Esophagus squamous epithelium (tissue), 5 donors: ENCODE results near the gene SLCO2B1. TPM values are rescaled to one million over a fixed set of nuclear protein-coding genes. Genes with fewer than 3 reads are reported as not detected.

Source experiments
- DNase-seq: peaks from one replicate; lab custom pipeline; 2025; lab: John Stamatoyannopoulos, UW
- H3K27ac ChIP-seq, 4 donors: fragments of 200-600 bp; sonication (generic); one replicate each; pipeline ENCODE4 v1.5.1; 2016 to 2019; ENCODE audit warnings: mild to moderate bottlenecking in 1 of 4
- H3K27me3 ChIP-seq, 4 donors: fragments of 200-600 bp; sonication (generic); 1 replicate in 3 of 4; 2 replicates in 1 of 4; pipeline versions ENCODE4 v1.5.1 to v1.6.0; 2017 to 2021; ENCODE audit warnings: antibody characterized with exemption in 1 of 4
- H3K36me3 ChIP-seq, 3 donors: fragments of 200-600 bp; sonication (generic); one replicate each; pipeline ENCODE4 v1.5.1; 2016 to 2019
- H3K4me1 ChIP-seq, 3 donors: fragments of 200-600 bp; sonication (generic); one replicate each; pipeline ENCODE4 v1.5.1; 2017 to 2019
- H3K4me3 ChIP-seq, 4 donors: fragments of 200-600 bp; sonication (generic); 1 replicate in 3 of 4; 2 replicates in 1 of 4; pipeline ENCODE4 v1.5.1; 2016 to 2019; ENCODE audit warnings: mild to moderate bottlenecking in 2 of 4, moderate library complexity in 1 of 4
- H3K9me3 ChIP-seq, 3 donors: fragments of 200-600 bp; sonication (generic); one replicate each; pipeline ENCODE4 v1.5.1; 2016 to 2019
- POLR2A ChIP-seq, 4 donors: fragments of 450-650 bp; IDR thresholded peaks; one replicate each; pipeline ENCODE4 v1.6.1; 2017; ENCODE audit warnings: antibody characterized with exemption in 4 of 4, mild to moderate bottlenecking in 4 of 4, moderate library complexity in 3 of 4
- WGBS, 2 donors: methylation state at CpG; one replicate each; pipeline ENCODE4 v1.1.5; 2018; 5-methylcytosine and 5-hydroxymethylcytosine counted together
- intact Hi-C: fragments of 100-400 bp; cut with DNase I; formaldehyde crosslinking; loops from one replicate; pipeline ENCODE4 v1.15.0; 2022
- total RNA-seq, 4 donors: library from RNA; depleted of rRNA; stranded (reverse); fragments of >200 nt; gene quantifications; one replicate each; pipeline ENCODE4 v1.1.0, GENCODE V29; 2016
- TF ChIP-seq, protein P1 (sequence below), 6 experiments: fragments of 450-650 bp in 4 of 6; fragments of 200-600 bp in 2 of 6; sonication (generic) in 2 of 6; IDR thresholded peaks; one replicate each; pipeline ENCODE4 v1.5.1; 2016 to 2019; ENCODE audit warnings: antibody characterized with exemption in 6 of 6, mild to moderate bottlenecking in 4 of 6, moderate library complexity in 4 of 6
- donor health status: DM: yes; HTN: yes; CAD: no.

The SLCO2B1 gene
- total RNA-seq, 4 donors from 2014 or later: 3.6 to 35.7 (median 16.1) TPM

DNA sequence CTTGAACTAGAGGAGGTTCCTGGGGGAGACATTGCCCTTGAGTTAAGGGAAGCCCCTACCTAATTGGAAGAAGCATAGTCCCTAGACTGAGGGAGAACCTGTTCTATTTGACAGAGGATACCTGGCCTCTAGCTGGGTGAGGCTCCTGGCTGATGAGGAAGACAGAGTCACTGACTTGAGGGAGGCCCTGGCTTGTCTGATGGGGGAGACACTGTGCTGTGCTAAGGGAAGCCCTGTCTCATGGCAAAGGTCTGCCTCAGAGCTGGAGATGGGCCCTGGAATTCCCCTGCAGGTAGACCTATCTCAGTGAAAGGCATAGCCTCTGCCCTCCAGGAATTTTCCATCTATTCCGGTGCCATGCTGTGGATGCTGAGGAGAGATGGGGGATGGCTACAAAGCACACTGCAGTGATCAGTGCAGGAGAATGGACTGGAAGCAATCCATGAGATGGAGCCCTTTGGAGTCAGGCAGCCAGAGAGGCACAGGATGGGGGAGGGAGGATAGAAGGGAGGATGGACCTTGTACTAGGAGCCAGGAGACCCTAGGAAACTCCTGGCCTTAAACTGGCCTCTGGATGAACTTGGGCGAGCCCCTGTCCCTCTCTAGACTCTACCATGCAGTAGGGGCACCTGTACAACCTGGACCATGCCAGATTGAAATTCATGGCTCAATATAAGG lies 39.9 kb downstream of the SLCO2B1 start:
- TF ChIP-seq POLR2A (IDR thresholded peaks at IDR 0.05): no peak
- TF ChIP-seq, protein P1, sequence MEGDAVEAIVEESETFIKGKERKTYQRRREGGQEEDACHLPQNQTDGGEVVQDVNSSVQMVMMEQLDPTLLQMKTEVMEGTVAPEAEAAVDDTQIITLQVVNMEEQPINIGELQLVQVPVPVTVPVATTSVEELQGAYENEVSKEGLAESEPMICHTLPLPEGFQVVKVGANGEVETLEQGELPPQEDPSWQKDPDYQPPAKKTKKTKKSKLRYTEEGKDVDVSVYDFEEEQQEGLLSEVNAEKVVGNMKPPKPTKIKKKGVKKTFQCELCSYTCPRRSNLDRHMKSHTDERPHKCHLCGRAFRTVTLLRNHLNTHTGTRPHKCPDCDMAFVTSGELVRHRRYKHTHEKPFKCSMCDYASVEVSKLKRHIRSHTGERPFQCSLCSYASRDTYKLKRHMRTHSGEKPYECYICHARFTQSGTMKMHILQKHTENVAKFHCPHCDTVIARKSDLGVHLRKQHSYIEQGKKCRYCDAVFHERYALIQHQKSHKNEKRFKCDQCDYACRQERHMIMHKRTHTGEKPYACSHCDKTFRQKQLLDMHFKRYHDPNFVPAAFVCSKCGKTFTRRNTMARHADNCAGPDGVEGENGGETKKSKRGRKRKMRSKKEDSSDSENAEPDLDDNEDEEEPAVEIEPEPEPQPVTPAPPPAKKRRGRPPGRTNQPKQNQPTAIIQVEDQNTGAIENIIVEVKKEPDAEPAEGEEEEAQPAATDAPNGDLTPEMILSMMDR (IDR thresholded peaks at IDR 0.05): no peak
- no peak for DNase-seq
- Histone ChIP-seq H3K9me3 (no peaks in the 10 kb centered on the region), H3K27ac (no peak overlapping the region), H3K36me3 (peaks cover 0 to 4% (median 0%) of the 10 kb centered on the region in 3 donors), H3K4me3 (no peak overlapping the region), H3K4me1 (peaks cover 21 to 47% (median 34%) of the 10 kb centered on the region in 3 donors), H3K27me3 (no peaks in the 10 kb centered on the region)
- intact Hi-C loops: no loop called here
- WGBS, 2 donors: 83% methylated on average over 1 of the region's 2 CpGs; no CpG with 5 or more reads in 1 of the 2 donors

DNA sequence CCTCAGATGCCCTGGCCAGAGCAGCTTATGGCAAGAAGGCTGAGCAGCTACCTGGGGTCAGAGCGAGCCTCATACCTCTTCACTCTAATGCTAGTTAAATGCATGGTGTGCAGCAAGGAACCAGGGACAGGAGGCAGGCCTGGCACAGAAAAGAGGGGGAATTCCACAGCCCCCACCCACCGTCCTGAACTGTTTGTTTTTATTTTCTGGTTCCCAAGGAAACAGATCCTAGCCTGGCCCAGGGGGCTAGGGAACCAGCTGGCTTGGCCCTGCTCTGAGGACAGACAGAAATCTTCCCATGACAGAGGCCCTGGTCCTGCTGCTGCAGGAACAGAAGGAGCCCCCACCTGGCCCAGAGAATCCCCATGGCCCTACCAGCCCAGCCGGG lies 40.4 kb downstream of the SLCO2B1 start:
- intact Hi-C loops: no loop called here
- WGBS, 2 donors: 42 to 58% methylated on average over 2 to 3 of the region's 3 CpGs
- H3K27ac ChIP-seq: no peak overlapping the region
- H3K36me3 ChIP-seq: peaks cover 0 to 6% (median 0%) of the 10 kb centered on the region in 3 donors
- no peak for DNase-seq
- H3K4me3 ChIP-seq: no peak overlapping the region
- H3K9me3 ChIP-seq: no peaks in the 10 kb centered on the region
- H3K4me1 ChIP-seq: peaks cover 21 to 47% (median 34%) of the 10 kb centered on the region in 3 donors
- TF ChIP-seq, protein P1 (IDR thresholded peaks at IDR 0.05): no peak
- H3K27me3 ChIP-seq: no peaks in the 10 kb centered on the region

DNA sequence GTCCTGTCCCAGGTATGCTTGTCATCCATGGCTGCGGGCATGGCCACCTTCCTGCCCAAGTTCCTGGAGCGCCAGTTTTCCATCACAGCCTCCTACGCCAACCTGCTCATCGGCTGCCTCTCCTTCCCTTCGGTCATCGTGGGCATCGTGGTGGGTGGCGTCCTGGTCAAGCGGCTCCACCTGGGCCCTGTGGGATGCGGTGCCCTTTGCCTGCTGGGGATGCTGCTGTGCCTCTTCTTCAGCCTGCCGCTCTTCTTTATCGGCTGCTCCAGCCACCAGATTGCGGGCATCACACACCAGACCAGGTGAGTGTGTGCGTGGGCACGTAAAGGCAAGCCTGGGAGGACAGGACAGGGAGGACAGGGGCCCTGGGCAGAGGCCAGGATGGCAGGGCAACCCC lies 42.4 kb downstream of the SLCO2B1 start:
- Histone ChIP-seq H3K36me3 (peaks cover 0 to 5% (median 0%) of the 10 kb centered on the region in 3 donors), H3K27ac (no peak overlapping the region), H3K9me3 (no peaks in the 10 kb centered on the region), H3K4me1 (peaks cover 24 to 55% (median 34%) of the 10 kb centered on the region in 3 donors), H3K4me3 (no peak overlapping the region), H3K27me3 (no peaks in the 10 kb centered on the region)
- intact Hi-C loops: no loop called here
- WGBS, 2 donors: 93 to 100% methylated on average over 10 of the region's 15 CpGs
- TF ChIP-seq, protein P1 (IDR thresholded peaks at IDR 0.05): no peak
- TF ChIP-seq POLR2A (IDR thresholded peaks at IDR 0.05): no peak
- no peak for DNase-seq

DNA sequence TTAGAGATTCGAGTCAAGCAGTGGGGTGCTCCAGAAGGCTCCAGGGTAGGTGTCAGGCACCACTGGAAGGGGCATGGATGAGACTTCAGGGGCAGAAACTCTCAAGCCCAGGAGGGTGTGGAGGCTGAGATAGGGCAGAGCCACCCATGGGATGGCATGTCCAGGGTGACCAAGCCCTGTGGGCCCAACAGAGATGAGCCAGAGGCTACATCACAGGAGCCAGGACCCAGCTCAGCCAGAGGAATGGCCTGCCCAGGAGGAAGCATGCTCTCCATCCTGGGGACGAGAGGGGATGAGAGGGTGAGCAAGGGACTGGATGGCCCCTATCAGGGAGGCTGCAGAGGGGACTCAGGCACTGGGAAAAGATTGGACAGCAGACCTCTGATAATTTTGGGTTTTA lies 42.8 kb downstream of the SLCO2B1 start:
- no peak for TF ChIP-seq POLR2A (IDR thresholded peaks at IDR 0.05)
- TF ChIP-seq, protein P1 (IDR thresholded peaks at IDR 0.05): no peak
- Histone ChIP-seq H3K36me3 (peaks cover 0 to 5% (median 0%) of the 10 kb centered on the region in 3 donors), H3K4me3 (no peak overlapping the region), H3K9me3 (no peaks in the 10 kb centered on the region), H3K4me1 (peaks cover 27 to 59% (median 34%) of the 10 kb centered on the region in 3 donors), H3K27ac (no peak overlapping the region), H3K27me3 (no peaks in the 10 kb centered on the region)
- DNase-seq: no peak
- 20 to 86% methylated on average over 1 of the region's 2 CpGs for WGBS, 2 donors
- intact Hi-C loops: no loop called here

DNA sequence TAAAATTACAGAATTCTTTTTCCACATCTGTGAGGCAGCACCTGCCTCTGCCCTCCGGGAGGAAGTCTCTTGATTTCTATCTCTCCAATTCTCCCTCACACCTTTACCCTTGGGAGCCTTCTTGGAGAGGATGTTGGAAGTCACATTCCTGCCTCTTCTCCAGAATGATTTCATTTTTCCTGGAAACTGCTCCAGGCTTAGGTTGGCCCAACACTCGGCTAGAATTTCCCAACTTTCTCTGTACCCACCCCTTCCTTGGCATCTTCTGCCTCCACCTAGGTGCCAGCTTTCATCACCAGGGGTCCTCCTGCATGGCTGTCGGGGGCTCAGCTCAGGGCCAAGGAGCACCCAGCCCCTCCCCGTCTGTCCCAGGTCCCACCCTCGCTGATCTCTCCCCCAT lies 43.2 kb downstream of the SLCO2B1 start:
- Histone ChIP-seq H3K27ac (peak overlapping the region in 1 of 4 donors; percentile 10), H3K4me1 (peaks cover 27 to 63% (median 34%) of the 10 kb centered on the region in 3 donors), H3K4me3 (no peak overlapping the region), H3K36me3 (peaks cover 0 to 5% (median 0%) of the 10 kb centered on the region in 3 donors), H3K27me3 (no peaks in the 10 kb centered on the region), H3K9me3 (no peaks in the 10 kb centered on the region)
- no peak for DNase-seq
- 24 to 31% methylated on average over 5 of the region's 5 CpGs for WGBS, 2 donors
- TF ChIP-seq, protein P1 (IDR thresholded peaks at IDR 0.05): no peak
- TF ChIP-seq POLR2A (IDR thresholded peaks at IDR 0.05): no peak
- intact Hi-C loops: no loop called here
